Liver (tissue), 9 donors: ENCODE results near the gene ADGRV1. TPM values are rescaled to one million over a fixed set of nuclear protein-coding genes. Genes with fewer than 3 reads are reported as not detected.

Experiments used
- DNase-seq: peaks from one replicate; pipeline ENCODE4 v3.0.0-alpha.2; 2017; ENCODE audit warnings: low spot score
- H3K27ac ChIP-seq, 2 donors: one replicate each; pipeline ENCODE4 v1.7.0; 2013; ENCODE audit warnings: inconsistent platforms in 2 of 2, low read length in 2 of 2, control low read depth in 1 of 2, low read depth in 1 of 2, mild to moderate bottlenecking in 1 of 2
- H3K27me3 ChIP-seq, 4 donors: one replicate each; pipeline versions ENCODE4 v1.6.1 to v1.7.0; 2013; ENCODE audit warnings: low read length in 3 of 4, inconsistent platforms in 1 of 4, mild to moderate bottlenecking in 1 of 4, moderate library complexity in 1 of 4; ENCODE audit not compliant: control insufficient read depth in 4 of 4, insufficient read depth in 4 of 4
- H3K36me3 ChIP-seq, 4 donors: one replicate each; pipeline versions ENCODE4 v1.6.1 to v1.7.0; 2013; ENCODE audit warnings: low read length in 3 of 4, mild to moderate bottlenecking in 3 of 4, low read depth in 1 of 4, moderate library complexity in 1 of 4; ENCODE audit not compliant: control insufficient read depth in 4 of 4, insufficient read depth in 3 of 4
- H3K4me1 ChIP-seq, 4 donors: one replicate each; pipeline versions ENCODE4 v1.6.1 to v1.7.0; 2013; ENCODE audit warnings: low read length in 3 of 4, mild to moderate bottlenecking in 3 of 4, moderate library complexity in 1 of 4; ENCODE audit not compliant: control insufficient read depth in 4 of 4, insufficient read depth in 4 of 4
- H3K4me3 ChIP-seq, 3 donors: one replicate each; pipeline versions ENCODE4 v1.6.1 to v1.7.0; 2013; ENCODE audit warnings: low read length in 3 of 3, control low read depth in 1 of 3, low read depth in 1 of 3, mild to moderate bottlenecking in 1 of 3
- H3K9ac ChIP-seq, 2 donors: one replicate each; pipeline ENCODE4 v1.7.0; 2013; ENCODE audit warnings: low read length in 2 of 2, mild to moderate bottlenecking in 2 of 2, moderate library complexity in 2 of 2, control low read depth in 1 of 2, low read depth in 1 of 2
- H3K9me3 ChIP-seq, 4 donors: one replicate each; pipeline versions ENCODE4 v1.6.1 to v1.7.0; 2013; ENCODE audit warnings: low read length in 3 of 4; ENCODE audit not compliant: control insufficient read depth in 4 of 4
- CTCF ChIP-seq: fragments of 150-350 bp; IDR thresholded peaks from 2 replicates; pipeline ENCODE4 v1.5.1; 2017; ENCODE audit warnings: improper control_type of control experiment, low read depth, low read length; ENCODE audit not compliant: missing input control
- FOXA1 ChIP-seq: IDR thresholded peaks from 2 replicates; pipeline ENCODE4 v1.6.1; 2016; ENCODE audit warnings: antibody characterized with exemption
- HNF4A ChIP-seq, 2 donors: conservative IDR thresholded peaks; 2 replicates each; pipeline ENCODE4 v1.6.1; 2016; ENCODE audit warnings: antibody characterized with exemption in 2 of 2, mild to moderate bottlenecking in 2 of 2
- HNF4G ChIP-seq: IDR thresholded peaks from 2 replicates; pipeline ENCODE4 v1.6.1; 2016; ENCODE audit warnings: antibody characterized with exemption
- NR2F2 ChIP-seq: IDR thresholded peaks from 2 replicates; pipeline ENCODE4 v1.6.1; 2016; ENCODE audit warnings: antibody characterized with exemption
- RAD21 ChIP-seq, 2 donors: IDR thresholded peaks; 2 replicates each; pipeline ENCODE4 v1.6.1; 2016; ENCODE audit warnings: antibody characterized with exemption in 2 of 2, mild to moderate bottlenecking in 2 of 2
- RXRA ChIP-seq, 2 donors: IDR thresholded peaks; 2 replicates each; pipeline ENCODE4 v1.6.1; 2017 to 2018; ENCODE audit warnings: antibody characterized with exemption in 2 of 2, mild to moderate bottlenecking in 1 of 2
- SP1 ChIP-seq: IDR thresholded peaks from 2 replicates; pipeline ENCODE4 v1.6.1; 2018; ENCODE audit warnings: antibody characterized with exemption, mild to moderate bottlenecking
- YY1 ChIP-seq: IDR thresholded peaks from 2 replicates; pipeline ENCODE4 v1.6.1; 2016; ENCODE audit warnings: antibody characterized with exemption, mild to moderate bottlenecking
- ZBTB33 ChIP-seq: IDR thresholded peaks from 2 replicates; pipeline ENCODE4 v1.6.1; 2016; ENCODE audit warnings: antibody characterized with exemption
- WGBS: extraction: QIAGEN DNeasy Blood & Tissue Kit; methylation state at CpG from one replicate; pipeline ENCODE4 v1.1.7; 2013; 5-methylcytosine and 5-hydroxymethylcytosine counted together
- polyA plus RNA-seq, 2 donors: library from polyadenylated mRNA; stranded (reverse) in 1 of 2; unstranded in 1 of 2; fragments of 200-250 nt in 1 of 2; fragments of >200 nt in 1 of 2; fragmentation: Nextera tagmentation in 1 of 2; extraction: Ambion mirVana in 1 of 2; gene quantifications; one replicate each; pipeline versions ENCODE4 v1.2.1 to v1.2.3, GENCODE V29; 2013 to 2015
- total RNA-seq, 2 donors: library from RNA; depleted of rRNA; stranded (reverse); fragments of >200 nt; gene quantifications; one replicate each; pipeline ENCODE4 v1.2.3, GENCODE V29; 2014
- TF ChIP-seq, protein P1 (sequence below): IDR thresholded peaks from 2 replicates; pipeline ENCODE4 v1.6.1; 2016; ENCODE audit warnings: antibody characterized with exemption, mild to moderate bottlenecking
- donor health status: healthy.
- donor health status: healthy.
- donor health status: healthy.
- donor health status: healthy.
- donor health status: healthy.

The ADGRV1 gene
- total and polyA plus RNA-seq, 4 donors, result 5.1 to 15.5 (median 9.6) TPM

DNA sequence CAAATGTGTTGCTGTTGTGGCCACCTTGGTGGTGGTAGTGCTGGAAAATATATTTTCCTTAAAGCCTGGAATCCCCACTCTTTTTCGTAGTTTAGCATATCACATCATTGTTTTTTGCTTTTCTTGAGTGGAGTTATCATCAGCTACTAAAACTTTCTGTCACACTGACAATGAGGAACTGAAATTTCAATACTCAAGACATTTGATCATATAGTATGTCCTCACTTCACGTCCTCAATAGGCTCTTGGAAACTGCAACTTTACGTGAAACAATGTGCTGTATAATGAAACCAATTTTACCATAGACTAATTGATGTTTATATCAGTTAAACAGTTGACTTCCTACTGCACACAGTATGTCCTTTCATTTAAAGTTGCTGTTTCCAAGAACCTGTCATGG is 265.8 kb downstream of the ADGRV1 start:
- TF ChIP-seq SP1, result no peak
- TF ChIP-seq RAD21 (IDR thresholded peaks at IDR 0.05), result no peak
- no peak for TF ChIP-seq NR2F2
- no peak for TF ChIP-seq YY1
- no peak for TF ChIP-seq ZBTB33
- no peak for TF ChIP-seq FOXA1
- TF ChIP-seq RXRA (IDR thresholded peaks at IDR 0.05), result no peak
- TF ChIP-seq, protein P1, sequence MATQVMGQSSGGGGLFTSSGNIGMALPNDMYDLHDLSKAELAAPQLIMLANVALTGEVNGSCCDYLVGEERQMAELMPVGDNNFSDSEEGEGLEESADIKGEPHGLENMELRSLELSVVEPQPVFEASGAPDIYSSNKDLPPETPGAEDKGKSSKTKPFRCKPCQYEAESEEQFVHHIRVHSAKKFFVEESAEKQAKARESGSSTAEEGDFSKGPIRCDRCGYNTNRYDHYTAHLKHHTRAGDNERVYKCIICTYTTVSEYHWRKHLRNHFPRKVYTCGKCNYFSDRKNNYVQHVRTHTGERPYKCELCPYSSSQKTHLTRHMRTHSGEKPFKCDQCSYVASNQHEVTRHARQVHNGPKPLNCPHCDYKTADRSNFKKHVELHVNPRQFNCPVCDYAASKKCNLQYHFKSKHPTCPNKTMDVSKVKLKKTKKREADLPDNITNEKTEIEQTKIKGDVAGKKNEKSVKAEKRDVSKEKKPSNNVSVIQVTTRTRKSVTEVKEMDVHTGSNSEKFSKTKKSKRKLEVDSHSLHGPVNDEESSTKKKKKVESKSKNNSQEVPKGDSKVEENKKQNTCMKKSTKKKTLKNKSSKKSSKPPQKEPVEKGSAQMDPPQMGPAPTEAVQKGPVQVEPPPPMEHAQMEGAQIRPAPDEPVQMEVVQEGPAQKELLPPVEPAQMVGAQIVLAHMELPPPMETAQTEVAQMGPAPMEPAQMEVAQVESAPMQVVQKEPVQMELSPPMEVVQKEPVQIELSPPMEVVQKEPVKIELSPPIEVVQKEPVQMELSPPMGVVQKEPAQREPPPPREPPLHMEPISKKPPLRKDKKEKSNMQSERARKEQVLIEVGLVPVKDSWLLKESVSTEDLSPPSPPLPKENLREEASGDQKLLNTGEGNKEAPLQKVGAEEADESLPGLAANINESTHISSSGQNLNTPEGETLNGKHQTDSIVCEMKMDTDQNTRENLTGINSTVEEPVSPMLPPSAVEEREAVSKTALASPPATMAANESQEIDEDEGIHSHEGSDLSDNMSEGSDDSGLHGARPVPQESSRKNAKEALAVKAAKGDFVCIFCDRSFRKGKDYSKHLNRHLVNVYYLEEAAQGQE, result no peak
- H3K9ac ChIP-seq, result no peak overlapping the region
- no peak overlapping the region for H3K27ac ChIP-seq
- no peaks in the 10 kb centered on the region for H3K9me3 ChIP-seq
- no peak overlapping the region for H3K4me3 ChIP-seq
- H3K36me3 ChIP-seq, result no peaks in the 10 kb centered on the region
- DNase-seq, result no peak
- no peaks in the 10 kb centered on the region for H3K27me3 ChIP-seq
- 82% methylated on average over 3 of the region's 3 CpGs for WGBS
- no peaks in the 10 kb centered on the region for H3K4me1 ChIP-seq

GRCh38 chr5:90830058-90830457 is 271.5 kb downstream of the ADGRV1 start:
- Histone ChIP-seq H3K36me3 (no peaks in the 10 kb centered on the region), H3K4me3 (no peak overlapping the region), H3K9me3 (peaks cover 0 to 4% (median under 1%) of the 10 kb centered on the region in 4 donors), H3K27me3 (no peaks in the 10 kb centered on the region), H3K9ac (no peak overlapping the region), H3K27ac (no peak overlapping the region), H3K4me1 (no peaks in the 10 kb centered on the region)
- WGBS, result 82% methylated on average over 3 of the region's 3 CpGs
- DNase-seq, result no peak
- no peak for TF ChIP-seq CTCF

- Histone ChIP-seq H3K4me1 (no peaks in the 10 kb centered on the region), H3K27ac (no peak overlapping the region), H3K27me3 (no peaks in the 10 kb centered on the region), H3K4me3 (no peak overlapping the region), H3K9ac (no peak overlapping the region), H3K9me3 (peaks cover 0 to 4% (median under 1%) of the 10 kb centered on the region in 4 donors), H3K36me3 (no peaks in the 10 kb centered on the region)
- no peak for DNase-seq
- 81% methylated on average over 2 of the region's 2 CpGs for WGBS
- TF ChIP-seq ZBTB33 (no peak), HNF4A (conservative IDR thresholded peaks at IDR 0.05) (no peak), HNF4G (no peak)
- TF ChIP-seq, protein P1, result no peak
Measured at GRCh38 chr5:90833753-90834152, 275.2 kb downstream of the ADGRV1 start.
